ENCODE results near the gene PIANP.
"Not testable (repeated sequence)": the region's sequence is repeated elsewhere in the genome, so short reads cannot be mapped to it uniquely, and the experiment has no call there.

The PIANP gene, protein sequence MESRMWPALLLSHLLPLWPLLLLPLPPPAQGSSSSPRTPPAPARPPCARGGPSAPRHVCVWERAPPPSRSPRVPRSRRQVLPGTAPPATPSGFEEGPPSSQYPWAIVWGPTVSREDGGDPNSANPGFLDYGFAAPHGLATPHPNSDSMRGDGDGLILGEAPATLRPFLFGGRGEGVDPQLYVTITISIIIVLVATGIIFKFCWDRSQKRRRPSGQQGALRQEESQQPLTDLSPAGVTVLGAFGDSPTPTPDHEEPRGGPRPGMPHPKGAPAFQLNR

DNA sequence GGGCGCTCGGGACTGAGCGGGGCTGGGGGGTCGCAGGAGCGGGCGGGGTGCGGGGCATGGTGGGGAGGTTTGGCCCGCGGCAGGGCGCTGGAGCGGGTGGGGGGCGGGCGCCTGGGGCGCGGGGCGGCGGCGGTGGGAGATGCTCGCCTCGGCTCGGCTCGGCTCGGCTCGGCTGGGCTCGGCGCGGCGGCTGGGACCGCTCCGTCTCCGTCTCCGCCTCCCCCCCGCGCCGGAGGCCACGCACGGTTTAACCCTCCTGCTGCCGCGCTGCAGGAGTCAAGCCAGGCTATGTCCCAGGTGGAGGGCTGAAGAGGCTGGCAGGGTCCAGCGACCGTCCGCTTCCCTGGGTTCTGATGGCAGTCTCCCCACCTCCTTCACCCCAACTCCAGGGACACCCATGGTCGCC lies at the start of gene PIANP:
TSS of gene PIANP (minus strand) at position 170 of the 406 bp plus-strand sequence. CDS start 2,754 bp downstream, outside the sequence.
- Mint-ChIP-seq H3K36me3 (no peaks in the 10 kb centered on the region), H3K4me1 (ENCODE audit: low read depth) (peaks cover 21% of the 10 kb centered on the region), H3K9me3 (ENCODE audit: low read depth) (no peaks in the 10 kb centered on the region), H3K4me3 (peak within 1 kb of the TSS; percentile 85), H3K27me3 (peaks cover 34% of the 10 kb centered on the region), H3K27ac (no peak within 1 kb of the TSS)

DNA sequence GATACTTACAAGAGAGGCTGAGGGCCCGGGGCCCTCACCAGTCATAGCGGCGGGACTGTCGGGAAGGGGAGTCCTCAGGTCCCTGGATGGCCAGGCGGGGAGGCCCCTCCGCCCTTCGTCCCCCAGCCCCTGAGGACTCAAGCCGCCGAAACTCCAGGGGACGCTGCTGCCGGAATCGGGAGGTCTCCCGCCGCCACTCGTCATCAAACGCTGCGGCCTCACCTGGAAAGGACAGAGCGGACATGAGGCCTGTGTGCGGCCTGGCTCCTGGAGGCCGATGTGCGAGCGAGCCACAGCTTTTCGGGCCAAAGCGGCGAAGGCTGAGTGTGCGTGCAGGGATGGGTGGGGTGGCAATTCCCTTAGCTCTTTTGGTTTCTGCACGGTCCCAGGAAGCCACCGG lies 48.1 kb upstream of the PIANP start:
- no peaks in the 10 kb centered on the region for H3K9me3 Mint-ChIP-seq (ENCODE audit: low read depth)
- no peak overlapping the region for H3K27ac Mint-ChIP-seq
- peaks cover 31% of the 10 kb centered on the region for H3K4me1 Mint-ChIP-seq (ENCODE audit: low read depth)
- H3K27me3 Mint-ChIP-seq = no peaks in the 10 kb centered on the region
- H3K36me3 Mint-ChIP-seq = peaks cover 4% of the 10 kb centered on the region
- H3K4me3 Mint-ChIP-seq = no peak overlapping the region

DNA sequence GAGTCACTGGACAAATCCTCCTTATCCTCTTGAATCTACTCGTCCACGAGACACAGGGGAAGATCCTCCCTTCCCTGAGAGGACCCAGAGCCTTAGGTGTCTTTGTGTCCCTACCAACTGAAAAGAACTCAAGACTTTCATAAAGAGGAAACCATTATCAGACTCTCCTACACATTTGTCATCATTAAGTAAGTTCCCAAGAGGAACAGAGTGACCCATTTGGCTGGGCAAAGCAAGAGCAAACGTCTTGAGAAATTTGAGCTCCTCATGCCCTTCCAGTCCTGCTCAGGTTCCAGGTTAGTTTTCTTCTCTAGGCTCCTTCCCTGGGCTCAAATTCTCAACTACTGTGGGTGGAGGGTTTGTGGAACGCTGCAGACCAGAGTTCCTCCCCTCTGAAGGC lies 46.6 kb upstream of the PIANP start:
- Mint-ChIP-seq H3K27ac (peak overlapping the region; percentile 61), H3K9me3 (ENCODE audit: low read depth) (no peaks in the 10 kb centered on the region), H3K4me3 (no peak overlapping the region), H3K4me1 (ENCODE audit: low read depth) (peaks cover 35% of the 10 kb centered on the region), H3K36me3 (peaks cover 4% of the 10 kb centered on the region), H3K27me3 (no peaks in the 10 kb centered on the region)

DNA sequence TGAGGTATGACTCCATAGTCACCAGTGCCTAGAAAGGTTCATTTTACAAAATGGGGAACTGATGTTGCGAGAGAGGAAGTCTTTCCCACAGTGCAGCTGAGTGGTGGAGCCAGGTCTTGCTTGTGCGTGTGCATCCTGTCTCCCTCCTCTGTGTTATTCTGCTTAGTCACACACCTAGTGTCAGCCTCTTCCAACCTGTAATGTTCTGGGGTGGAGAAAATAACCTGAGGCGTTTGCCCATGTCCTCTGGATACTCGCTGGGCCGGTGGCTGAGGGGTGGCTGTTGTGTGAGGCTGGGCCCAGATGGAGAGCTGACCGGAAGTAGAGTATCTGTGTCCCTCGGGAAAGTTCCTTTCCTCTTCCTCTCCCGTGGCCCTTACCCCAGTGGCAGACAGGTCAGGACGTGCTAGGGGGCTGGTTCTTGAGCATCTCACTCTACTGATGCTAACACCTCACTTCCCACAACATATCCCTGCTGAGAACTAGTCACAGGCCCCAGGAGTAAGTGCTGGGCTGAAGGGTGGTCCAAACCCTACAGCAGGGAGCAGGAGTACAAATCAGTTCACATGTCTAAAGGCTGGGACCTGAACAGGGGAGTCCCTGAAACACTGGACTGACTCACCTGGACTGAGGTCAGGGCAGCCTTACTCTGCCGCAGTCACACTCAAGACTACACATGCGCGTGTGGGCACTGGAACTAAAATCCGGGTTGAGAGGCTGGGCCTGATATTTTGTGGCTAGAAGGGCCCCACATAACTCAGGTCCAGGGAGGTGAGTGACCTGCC lies 45.3 kb upstream of the PIANP start:
- Mint-ChIP-seq H3K4me3 (no peak overlapping the region), H3K9me3 (ENCODE audit: low read depth) (no peaks in the 10 kb centered on the region), H3K27ac (peak overlapping the region; percentile 92), H3K27me3 (no peaks in the 10 kb centered on the region), H3K4me1 (ENCODE audit: low read depth) (peaks cover 27% of the 10 kb centered on the region), H3K36me3 (peaks cover 4% of the 10 kb centered on the region)

DNA sequence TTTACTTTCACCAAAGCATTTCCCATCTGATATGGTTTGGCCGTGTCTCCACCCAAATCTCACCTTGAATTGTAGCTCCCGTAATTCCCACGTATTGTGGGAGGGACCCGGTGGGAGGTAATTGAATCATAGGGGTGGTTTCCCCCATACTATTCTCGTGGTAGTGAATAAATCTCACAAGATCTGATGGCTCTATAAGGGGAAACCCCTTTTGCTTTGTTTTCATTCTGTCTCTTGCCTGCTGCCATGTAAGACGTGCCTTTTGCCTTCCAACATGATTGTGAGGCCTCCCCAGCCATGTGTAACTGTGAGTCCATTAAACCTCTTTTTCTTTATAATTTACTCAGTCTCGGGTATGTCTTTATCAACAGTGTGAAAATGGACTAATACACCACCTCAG lies 42.7 kb upstream of the PIANP start:
- H3K36me3 Mint-ChIP-seq; H3K27me3 Mint-ChIP-seq; H3K9me3 Mint-ChIP-seq (ENCODE audit: low read depth): not testable (repeated sequence)
- Mint-ChIP-seq H3K4me1 (ENCODE audit: low read depth) (peaks cover 23% of the 10 kb centered on the region), H3K27ac (peak overlapping the region; percentile 88), H3K4me3 (peak overlapping the region; percentile 14)

DNA sequence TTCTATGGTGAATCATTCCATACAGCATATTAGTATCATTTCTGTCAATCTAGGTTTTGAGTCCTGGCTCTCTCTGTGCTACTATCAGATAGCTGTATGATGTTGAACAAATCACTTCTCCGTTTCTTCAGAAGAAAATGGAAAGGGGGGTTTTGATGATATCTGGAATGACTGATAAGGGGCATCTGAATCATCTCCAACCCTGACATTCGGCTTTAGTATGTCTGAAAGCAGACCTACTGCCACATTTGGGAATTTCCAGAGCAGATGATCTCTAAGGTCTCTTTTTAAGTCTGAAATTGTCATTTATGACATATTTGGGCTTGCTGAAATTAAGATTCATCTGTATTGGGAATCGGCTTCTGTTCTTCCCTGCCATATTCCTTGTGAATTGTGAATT lies 42.2 kb upstream of the PIANP start:
- Mint-ChIP-seq H3K4me3 (no peak overlapping the region), H3K9me3 (ENCODE audit: low read depth) (no peaks in the 10 kb centered on the region), H3K4me1 (ENCODE audit: low read depth) (peaks cover 23% of the 10 kb centered on the region), H3K27me3 (no peaks in the 10 kb centered on the region), H3K27ac (peak overlapping the region; percentile 88), H3K36me3 (peaks cover 4% of the 10 kb centered on the region)

DNA sequence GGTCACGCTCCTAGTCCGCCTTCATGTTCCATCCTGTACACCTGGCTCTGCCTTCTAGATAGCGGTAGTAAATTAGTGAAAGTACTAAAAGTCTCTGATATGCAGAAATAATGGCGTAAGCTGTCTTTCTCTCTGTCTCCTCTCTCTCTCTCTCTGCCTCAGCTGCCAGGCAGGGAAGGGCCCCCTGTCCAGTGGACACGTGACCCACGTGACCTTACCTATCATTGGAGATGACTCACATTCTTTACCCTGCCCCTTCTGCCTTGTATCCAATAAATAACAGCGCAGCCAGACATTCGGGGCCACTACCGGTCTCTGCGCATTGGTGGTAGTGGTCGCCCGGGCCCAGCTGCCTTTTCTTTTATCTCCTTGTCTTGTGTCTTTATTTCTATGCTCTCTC lies 41.5 kb upstream of the PIANP start:
- not testable (repeated sequence) for H3K27me3 Mint-ChIP-seq; H3K36me3 Mint-ChIP-seq; H3K9me3 Mint-ChIP-seq (ENCODE audit: low read depth); H3K4me3 Mint-ChIP-seq; H3K27ac Mint-ChIP-seq
- peaks cover 23% of the 10 kb centered on the region for H3K4me1 Mint-ChIP-seq (ENCODE audit: low read depth)

DNA sequence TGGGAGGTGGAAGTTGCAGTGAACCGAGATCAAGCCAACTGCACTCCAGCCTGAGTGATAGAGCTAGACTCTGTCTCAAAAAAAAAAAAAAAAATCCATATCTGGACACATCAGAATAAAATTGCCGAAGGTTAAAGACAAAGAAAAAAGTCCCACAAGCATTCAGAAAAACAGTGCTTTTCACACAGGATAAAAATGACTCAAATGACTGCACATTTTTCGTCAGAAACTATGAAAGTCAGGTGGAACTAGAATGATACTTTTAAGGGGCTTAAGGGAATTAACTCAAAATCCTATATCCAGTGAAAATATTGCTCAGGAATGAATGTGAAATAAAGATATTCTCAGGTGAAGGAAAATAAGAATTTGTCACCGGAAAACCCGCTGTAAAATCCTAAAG lies 36.1 kb upstream of the PIANP start:
- Mint-ChIP-seq H3K36me3 (peaks cover 3% of the 10 kb centered on the region), H3K27ac (no peak overlapping the region), H3K27me3 (no peaks in the 10 kb centered on the region)

DNA sequence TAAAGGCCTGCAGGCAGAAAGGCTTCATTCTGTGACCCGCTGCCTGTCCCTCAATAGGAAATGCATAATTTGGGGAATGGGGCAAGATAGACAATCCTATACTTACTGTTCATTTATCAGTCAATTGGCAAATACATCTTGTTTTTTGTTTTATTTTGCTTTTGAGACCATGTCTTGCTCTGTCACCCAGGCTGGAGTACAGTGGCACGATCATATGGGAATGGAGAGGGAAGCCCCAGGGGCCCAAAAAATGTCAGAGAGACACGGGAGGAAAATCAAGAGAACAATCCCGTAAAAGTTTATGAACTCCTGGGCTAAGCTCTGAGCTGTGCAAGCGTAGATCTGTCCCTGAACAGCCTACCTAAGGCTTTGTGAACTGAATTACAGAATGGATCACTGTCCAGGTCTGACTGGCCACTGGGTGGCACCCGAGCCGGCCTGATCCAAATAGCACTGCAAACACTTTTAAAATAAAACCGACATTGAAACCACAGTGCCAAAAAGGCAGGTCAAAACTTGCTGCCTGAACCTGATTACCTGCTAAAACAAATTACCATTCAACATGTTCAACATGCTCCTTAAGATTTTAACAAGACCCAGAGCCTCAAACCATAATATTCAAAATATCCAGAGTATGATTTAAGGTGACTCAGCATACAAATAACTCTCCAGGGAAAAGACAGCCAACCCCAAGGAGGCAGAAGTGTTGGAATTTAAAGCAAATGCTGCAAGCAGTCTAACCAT lies 35.0 kb upstream of the PIANP start:
- Mint-ChIP-seq H3K9me3 (ENCODE audit: low read depth) (no peaks in the 10 kb centered on the region), H3K27me3 (no peaks in the 10 kb centered on the region), H3K4me1 (ENCODE audit: low read depth) (peaks cover 6% of the 10 kb centered on the region), H3K4me3 (no peak overlapping the region), H3K36me3 (peaks cover 9% of the 10 kb centered on the region), H3K27ac (peak overlapping the region; percentile 34)

More for the DNA sequence above, 36.1 kb upstream of the PIANP start:
- no peaks in the 10 kb centered on the region for H3K9me3 Mint-ChIP-seq (ENCODE audit: low read depth)
- no peak overlapping the region for H3K4me3 Mint-ChIP-seq
- peaks cover 6% of the 10 kb centered on the region for H3K4me1 Mint-ChIP-seq (ENCODE audit: low read depth)

DNA sequence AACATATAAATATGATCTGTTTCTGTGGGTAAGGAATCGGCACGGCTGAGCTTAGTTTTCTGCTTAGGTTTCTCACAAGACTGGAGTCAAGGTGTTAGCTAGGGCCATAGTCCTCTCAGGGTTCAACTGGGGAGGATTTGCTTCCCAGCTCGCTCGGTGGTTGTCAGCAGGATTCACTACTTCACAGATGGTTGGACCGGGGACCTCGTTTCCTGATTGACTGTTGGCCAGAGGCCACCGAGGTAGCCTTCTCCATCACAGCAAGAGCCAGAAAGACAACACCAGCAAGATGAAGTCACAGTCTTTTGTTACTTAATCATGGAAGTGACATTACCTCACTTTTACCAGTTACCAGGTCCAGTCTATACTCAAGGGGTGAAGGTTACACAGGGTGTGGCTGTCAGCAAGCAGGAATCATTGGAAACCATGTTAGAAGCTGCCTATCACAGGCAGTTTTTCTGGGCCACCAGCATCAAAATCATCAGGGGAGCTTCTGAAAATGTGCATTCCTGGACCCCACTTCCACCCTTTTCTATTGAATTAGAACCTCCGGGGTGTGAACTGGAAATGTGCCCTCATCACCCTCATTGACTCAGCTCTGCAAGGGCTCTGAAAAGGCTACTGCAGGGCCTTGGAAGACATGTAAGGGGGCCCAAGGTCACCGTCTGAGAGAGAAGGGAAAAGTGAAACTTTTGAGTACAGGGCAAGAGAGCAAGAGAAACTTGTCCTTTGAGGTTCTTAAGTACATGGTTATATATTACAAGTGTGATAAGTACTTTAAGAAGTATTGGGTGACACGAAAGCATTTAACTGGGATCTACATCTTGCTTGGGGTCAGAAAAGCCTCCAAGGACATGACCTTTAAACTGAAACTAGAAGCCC lies 34.1 kb upstream of the PIANP start:
- Mint-ChIP-seq H3K9me3 (ENCODE audit: low read depth) (no peaks in the 10 kb centered on the region), H3K27me3 (no peaks in the 10 kb centered on the region), H3K4me1 (ENCODE audit: low read depth) (peaks cover 6% of the 10 kb centered on the region), H3K4me3 (no peak overlapping the region), H3K36me3 (peaks cover 12% of the 10 kb centered on the region), H3K27ac (no peak overlapping the region)

DNA sequence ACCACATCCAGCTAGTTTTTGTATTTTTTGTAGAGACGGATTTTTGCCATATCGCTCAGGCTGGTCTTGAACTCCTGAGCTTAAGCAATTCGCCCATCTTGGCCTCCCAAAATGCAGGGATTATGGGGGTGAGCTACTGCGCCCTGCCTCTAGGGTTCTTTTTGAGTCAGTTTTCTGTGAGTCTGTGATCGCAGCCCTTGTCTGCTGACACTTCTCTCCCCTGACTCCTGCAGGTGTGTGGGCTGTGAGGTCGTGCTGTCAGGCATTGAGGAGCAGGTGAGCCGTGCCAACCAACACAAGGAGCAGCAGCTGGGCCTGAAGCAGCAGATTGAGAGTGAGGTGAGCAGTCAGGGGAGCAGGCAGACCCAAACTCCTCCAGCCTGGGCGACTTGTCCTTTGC lies 29.6 kb upstream of the PIANP start:
- Mint-ChIP-seq H3K9me3 (ENCODE audit: low read depth) (no peaks in the 10 kb centered on the region), H3K27ac (no peak overlapping the region), H3K27me3 (no peaks in the 10 kb centered on the region), H3K4me1 (ENCODE audit: low read depth) (peaks cover 7% of the 10 kb centered on the region), H3K36me3 (peaks cover 16% of the 10 kb centered on the region), H3K4me3 (no peak overlapping the region)

DNA sequence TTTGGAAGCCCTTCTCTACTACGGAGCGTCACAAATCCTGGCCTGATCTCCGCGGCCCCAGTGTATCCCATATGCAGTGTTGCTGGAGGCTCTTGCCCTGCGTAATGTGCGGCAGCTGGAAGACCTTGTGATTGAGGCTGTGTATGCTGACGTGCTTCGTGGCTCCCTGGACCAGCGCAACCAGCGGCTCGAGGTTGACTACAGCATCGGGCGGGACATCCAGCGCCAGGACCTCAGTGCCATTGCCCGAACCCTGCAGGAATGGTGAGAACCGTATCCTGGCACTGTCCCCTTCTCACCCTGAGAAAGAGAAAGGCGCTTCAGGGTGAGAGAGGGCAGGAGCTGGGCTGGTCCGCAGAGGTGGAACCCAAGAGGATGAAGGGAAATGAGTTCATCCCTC lies 28.6 kb upstream of the PIANP start:
- Mint-ChIP-seq H3K27ac (no peak overlapping the region), H3K9me3 (ENCODE audit: low read depth) (no peaks in the 10 kb centered on the region), H3K4me1 (ENCODE audit: low read depth) (peaks cover 12% of the 10 kb centered on the region), H3K4me3 (no peak overlapping the region), H3K36me3 (peaks cover 16% of the 10 kb centered on the region), H3K27me3 (no peaks in the 10 kb centered on the region)

DNA sequence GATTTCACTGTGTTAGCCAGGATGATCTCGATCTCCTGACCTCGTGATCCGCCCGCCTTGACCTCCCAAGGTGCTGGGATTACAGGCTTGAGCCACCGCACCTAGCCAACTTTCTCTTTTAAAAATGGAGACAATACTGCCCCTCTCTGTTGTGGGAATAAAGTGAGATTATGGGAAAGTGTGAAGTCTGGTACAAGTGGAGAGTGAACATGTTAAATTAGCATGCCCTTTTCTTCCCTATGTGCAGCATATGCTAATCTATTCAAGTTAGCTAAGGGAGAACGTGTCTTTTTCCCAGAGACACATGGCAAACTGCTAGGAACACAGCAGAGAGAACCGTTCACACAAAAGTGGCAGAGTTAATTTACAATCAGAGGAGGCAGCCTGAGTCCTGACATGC lies 24.7 kb upstream of the PIANP start:
- Mint-ChIP-seq H3K4me3 (peak overlapping the region; percentile 94), H3K36me3 (peaks cover 9% of the 10 kb centered on the region), H3K9me3 (ENCODE audit: low read depth) (no peaks in the 10 kb centered on the region), H3K27me3 (no peaks in the 10 kb centered on the region), H3K4me1 (ENCODE audit: low read depth) (peaks cover 24% of the 10 kb centered on the region), H3K27ac (no peak overlapping the region)

DNA sequence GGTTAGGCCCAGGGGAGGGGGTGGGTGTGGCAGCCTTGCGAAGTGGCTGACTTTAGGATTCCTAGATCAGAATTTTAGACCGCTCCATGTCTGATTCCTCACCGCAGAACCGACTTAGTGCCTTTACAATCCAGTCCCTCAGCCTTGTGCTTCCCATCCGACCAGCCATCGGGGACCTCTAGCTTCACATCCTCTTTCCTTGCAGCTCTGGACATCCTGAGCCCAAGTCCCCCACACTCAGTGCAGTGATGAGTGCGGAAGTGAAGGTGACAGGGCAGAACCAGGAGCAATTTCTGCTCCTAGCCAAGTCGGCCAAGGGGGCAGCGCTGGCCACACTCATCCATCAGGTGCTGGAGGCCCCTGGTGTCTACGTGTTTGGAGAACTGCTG lies 23.8 kb upstream of the PIANP start:
- H3K27me3 Mint-ChIP-seq = no peaks in the 10 kb centered on the region
- H3K36me3 Mint-ChIP-seq = peaks cover 5% of the 10 kb centered on the region
- H3K4me1 Mint-ChIP-seq (ENCODE audit: low read depth) = peaks cover 24% of the 10 kb centered on the region
- no peaks in the 10 kb centered on the region for H3K9me3 Mint-ChIP-seq (ENCODE audit: low read depth)
- H3K4me3 Mint-ChIP-seq = peak overlapping the region; percentile 94
- peak overlapping the region; percentile 95 for H3K27ac Mint-ChIP-seq

All from activated naive CD8-positive, alpha-beta T cell (primary cell).